ENCODE data around the gene ARFGAP3. TPM values are rescaled to one million over a fixed set of nuclear protein-coding genes. Genes with fewer than 3 reads are reported as not detected.

ARFGAP3 gene
- total and polyA plus RNA-seq, 2 experiments from 2014 or later, result 53.7 to 89.5 TPM

DNA sequence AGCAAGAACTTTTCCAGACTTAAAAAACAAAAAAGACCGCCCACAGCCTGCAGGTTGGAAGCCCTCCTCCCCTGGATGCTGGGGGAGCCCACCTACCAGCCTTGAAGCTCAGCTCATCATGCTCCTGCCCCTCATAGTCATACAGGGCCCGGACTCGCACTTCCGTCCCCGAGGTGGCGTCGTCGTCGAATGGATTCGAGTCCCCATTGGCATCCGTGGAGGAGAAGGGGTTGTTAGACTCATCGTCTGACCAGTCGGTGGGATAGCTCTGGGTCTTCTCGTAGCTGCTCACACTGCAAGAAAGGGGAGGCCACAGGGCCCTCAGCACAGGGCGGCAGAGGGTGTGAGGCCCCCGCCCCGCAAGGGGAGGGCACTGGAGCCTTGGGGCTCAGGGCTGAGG lies 19.0 kb upstream of the ARFGAP3 start:
- TF ChIP-seq, protein P1, sequence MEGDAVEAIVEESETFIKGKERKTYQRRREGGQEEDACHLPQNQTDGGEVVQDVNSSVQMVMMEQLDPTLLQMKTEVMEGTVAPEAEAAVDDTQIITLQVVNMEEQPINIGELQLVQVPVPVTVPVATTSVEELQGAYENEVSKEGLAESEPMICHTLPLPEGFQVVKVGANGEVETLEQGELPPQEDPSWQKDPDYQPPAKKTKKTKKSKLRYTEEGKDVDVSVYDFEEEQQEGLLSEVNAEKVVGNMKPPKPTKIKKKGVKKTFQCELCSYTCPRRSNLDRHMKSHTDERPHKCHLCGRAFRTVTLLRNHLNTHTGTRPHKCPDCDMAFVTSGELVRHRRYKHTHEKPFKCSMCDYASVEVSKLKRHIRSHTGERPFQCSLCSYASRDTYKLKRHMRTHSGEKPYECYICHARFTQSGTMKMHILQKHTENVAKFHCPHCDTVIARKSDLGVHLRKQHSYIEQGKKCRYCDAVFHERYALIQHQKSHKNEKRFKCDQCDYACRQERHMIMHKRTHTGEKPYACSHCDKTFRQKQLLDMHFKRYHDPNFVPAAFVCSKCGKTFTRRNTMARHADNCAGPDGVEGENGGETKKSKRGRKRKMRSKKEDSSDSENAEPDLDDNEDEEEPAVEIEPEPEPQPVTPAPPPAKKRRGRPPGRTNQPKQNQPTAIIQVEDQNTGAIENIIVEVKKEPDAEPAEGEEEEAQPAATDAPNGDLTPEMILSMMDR (IDR thresholded peaks at IDR 0.05; ENCODE audit: poor library complexity), result no peak
- TF ChIP-seq EZH2phosphoT487 (IDR thresholded peaks at IDR 0.05; ENCODE audit: low read depth, severe bottlenecking, unreplicated experiment), result no peak
- no peak for TF ChIP-seq EZH2 (IDR thresholded peaks at IDR 0.05; ENCODE audit: borderline replicate concordance)
- Histone ChIP-seq H3K27ac (no peak overlapping the region), H3K36me3 (replicated peaks; ENCODE audit: insufficient read depth, low read depth) (no peaks in the 10 kb centered on the region), H3K27me3 (no peaks in the 10 kb centered on the region), H3K4me1 (ENCODE audit: insufficient read depth) (no peaks in the 10 kb centered on the region), H2AFZ (no peak overlapping the region), H3K9me3 (ENCODE audit: low read depth) (no peaks in the 10 kb centered on the region), H4K20me1 (ENCODE audit: insufficient read depth, poor library complexity, severe bottlenecking) (no peaks in the 10 kb centered on the region), H3K79me2 (peaks cover 3% of the 10 kb centered on the region), H3K4me3 (no peak overlapping the region), H3K4me2 (no peak overlapping the region), H3K9me2 (replicated peaks; ENCODE audit: insufficient read depth) (no peaks in the 10 kb centered on the region)
- no peak for DNase-seq (ENCODE audit: low spot score)
- WGBS (ENCODE audit: low lambda C conversion rate, missing lambda C conversion rate), result 96% methylated on average over 17 of the region's 17 CpGs

DNA sequence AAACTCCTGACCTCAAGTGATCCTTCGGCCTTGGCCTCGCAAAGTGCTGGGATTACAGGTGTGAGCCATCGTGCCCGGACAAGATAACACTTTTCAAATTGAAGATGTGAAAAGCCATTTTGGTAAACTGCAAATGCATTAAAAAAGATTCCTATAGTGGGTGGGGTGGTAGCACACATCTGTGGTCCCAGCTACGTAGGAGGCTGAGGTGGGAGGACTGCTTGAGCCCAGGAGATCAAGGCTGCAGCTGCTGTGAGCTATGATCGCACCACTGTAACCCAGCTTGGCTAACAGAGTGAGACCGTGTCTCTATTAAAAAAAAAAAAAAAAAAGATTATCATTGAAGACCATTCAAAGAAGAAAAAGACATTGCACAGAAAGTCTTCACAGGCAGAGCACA lies 16.9 kb upstream of the ARFGAP3 start:
- Histone ChIP-seq H3K4me2 (no peak overlapping the region), H2AFZ (no peak overlapping the region), H3K9me3 (ENCODE audit: low read depth) (no peaks in the 10 kb centered on the region), H3K27me3 (no peaks in the 10 kb centered on the region), H3K9me2 (replicated peaks; ENCODE audit: insufficient read depth) (no peaks in the 10 kb centered on the region), H3K4me1 (ENCODE audit: insufficient read depth) (no peaks in the 10 kb centered on the region), H3K36me3 (replicated peaks; ENCODE audit: insufficient read depth, low read depth) (no peaks in the 10 kb centered on the region), H3K4me3 (no peak overlapping the region), H3K79me2 (no peaks in the 10 kb centered on the region), H4K20me1 (ENCODE audit: insufficient read depth, poor library complexity, severe bottlenecking) (no peaks in the 10 kb centered on the region), H3K27ac (no peak overlapping the region)
- WGBS (ENCODE audit: low lambda C conversion rate, missing lambda C conversion rate), result 97% methylated on average over 7 of the region's 7 CpGs
- DNase-seq (ENCODE audit: low spot score), result no peak
- no peak for TF ChIP-seq EZH2phosphoT487 (IDR thresholded peaks at IDR 0.05; ENCODE audit: low read depth, severe bottlenecking, unreplicated experiment)
- no peak for TF ChIP-seq EZH2 (IDR thresholded peaks at IDR 0.05; ENCODE audit: borderline replicate concordance)
- TF ChIP-seq, protein P1 (IDR thresholded peaks at IDR 0.05; ENCODE audit: poor library complexity), result no peak

DNA sequence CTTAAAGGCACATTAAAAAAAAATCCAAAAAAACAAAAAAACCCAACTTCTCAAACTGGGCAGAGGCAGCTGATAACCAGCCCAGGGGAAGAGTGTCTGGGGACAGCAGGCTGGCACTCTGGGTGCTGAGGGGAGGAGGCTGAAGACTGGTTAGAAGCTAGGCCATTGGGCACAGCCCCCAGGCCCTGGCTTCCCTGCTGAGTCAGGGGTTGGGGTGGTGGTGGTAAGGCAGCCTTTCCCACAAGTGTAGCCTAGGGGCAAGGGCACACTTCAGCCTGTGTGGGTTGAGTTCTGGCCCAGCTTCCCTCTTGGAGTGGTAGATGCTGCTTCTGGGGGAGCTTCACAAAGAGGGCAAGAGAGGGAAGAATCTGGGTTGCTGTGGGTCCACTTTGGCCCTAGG lies 16.3 kb upstream of the ARFGAP3 start:
- TF ChIP-seq EZH2 (IDR thresholded peaks at IDR 0.05; ENCODE audit: borderline replicate concordance) (no peak), EZH2phosphoT487 (IDR thresholded peaks at IDR 0.05; ENCODE audit: low read depth, severe bottlenecking, unreplicated experiment) (no peak)
- TF ChIP-seq, protein P1 (IDR thresholded peaks at IDR 0.05; ENCODE audit: poor library complexity), result no peak
- Histone ChIP-seq H3K9me3 (ENCODE audit: low read depth) (no peaks in the 10 kb centered on the region), H3K4me3 (no peak overlapping the region), H3K79me2 (no peaks in the 10 kb centered on the region), H3K27me3 (no peaks in the 10 kb centered on the region), H3K9me2 (replicated peaks; ENCODE audit: insufficient read depth) (no peaks in the 10 kb centered on the region), H3K36me3 (replicated peaks; ENCODE audit: insufficient read depth, low read depth) (no peaks in the 10 kb centered on the region), H3K4me2 (no peak overlapping the region), H2AFZ (no peak overlapping the region), H3K4me1 (ENCODE audit: insufficient read depth) (peaks cover 1% of the 10 kb centered on the region), H3K27ac (no peak overlapping the region), H4K20me1 (ENCODE audit: insufficient read depth, poor library complexity, severe bottlenecking) (no peaks in the 10 kb centered on the region)
- DNase-seq (ENCODE audit: low spot score), result no peak

DNA sequence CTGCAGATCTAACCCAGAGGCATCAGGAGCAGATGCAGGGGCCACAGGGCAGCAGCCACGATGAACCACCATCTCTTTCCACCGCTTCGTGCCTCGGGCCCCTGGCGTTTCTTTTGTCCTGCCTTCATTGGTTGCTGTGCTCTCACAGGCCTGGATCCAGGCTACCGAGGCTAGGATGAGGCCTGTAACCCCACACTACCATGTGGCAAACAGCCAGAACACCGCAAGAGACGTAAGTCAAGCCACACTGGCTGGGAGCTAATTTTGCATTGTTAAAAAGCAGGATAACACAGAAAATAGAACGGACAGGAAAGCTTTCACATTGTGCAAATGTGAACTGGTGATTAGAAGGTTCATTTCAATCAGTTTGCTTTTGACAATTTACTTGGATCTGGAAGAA lies 15.7 kb upstream of the ARFGAP3 start:
- Histone ChIP-seq H3K9me2 (replicated peaks; ENCODE audit: insufficient read depth) (no peaks in the 10 kb centered on the region), H3K4me1 (ENCODE audit: insufficient read depth) (peaks cover 3% of the 10 kb centered on the region), H3K4me3 (no peak overlapping the region), H4K20me1 (ENCODE audit: insufficient read depth, poor library complexity, severe bottlenecking) (no peaks in the 10 kb centered on the region), H3K36me3 (replicated peaks; ENCODE audit: insufficient read depth, low read depth) (no peaks in the 10 kb centered on the region), H3K27me3 (no peaks in the 10 kb centered on the region), H2AFZ (no peak overlapping the region), H3K79me2 (no peaks in the 10 kb centered on the region), H3K4me2 (no peak overlapping the region), H3K9me3 (ENCODE audit: low read depth) (no peaks in the 10 kb centered on the region), H3K27ac (no peak overlapping the region)
- TF ChIP-seq EZH2phosphoT487 (IDR thresholded peaks at IDR 0.05; ENCODE audit: low read depth, severe bottlenecking, unreplicated experiment) (no peak), EZH2 (IDR thresholded peaks at IDR 0.05; ENCODE audit: borderline replicate concordance) (no peak)
- TF ChIP-seq, protein P1 (IDR thresholded peaks at IDR 0.05; ENCODE audit: poor library complexity), result no peak
- WGBS (ENCODE audit: low lambda C conversion rate, missing lambda C conversion rate), result 89% methylated on average over 9 of the region's 9 CpGs
- DNase-seq (ENCODE audit: low spot score), result no peak
